Measurements from ENCODE around the gene GDF15. TPM values are rescaled to one million over a fixed set of nuclear protein-coding genes. Genes with fewer than 3 reads are reported as not detected.

GDF15 gene
- total RNA-seq, 1 donor from 2014 or later: 0.33 TPM

DNA sequence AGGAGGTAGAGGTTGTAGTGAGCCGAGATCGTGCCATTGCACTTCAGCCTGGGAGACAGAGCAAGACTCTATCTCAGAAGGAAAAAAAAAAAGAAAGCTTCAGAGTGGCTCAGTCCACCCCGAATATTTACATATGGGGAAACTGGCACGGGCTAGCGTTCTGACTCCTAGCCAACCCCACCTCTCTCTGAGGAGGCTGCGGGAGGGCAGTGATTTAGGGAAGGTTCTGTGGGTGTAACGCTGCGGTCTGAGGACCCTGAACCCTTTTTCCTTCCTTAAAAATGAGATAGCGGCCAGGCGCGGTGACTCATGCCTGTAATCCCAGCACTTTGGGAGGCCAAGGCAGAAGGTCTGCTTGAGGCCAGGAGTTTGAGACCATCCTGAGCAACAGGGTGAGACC is 6.5 kb downstream of the GDF15 start:
- intact Hi-C loops (cut with micrococcal nuclease): no loop called here
- peak overlapping the region; percentile 15 for H3K4me3 ChIP-seq
- H3K4me1 ChIP-seq: peaks cover 30% of the 10 kb centered on the region
- peaks cover 14% of the 10 kb centered on the region for H3K27me3 ChIP-seq (ENCODE audit: low read depth)
- TF ChIP-seq, protein P1, sequence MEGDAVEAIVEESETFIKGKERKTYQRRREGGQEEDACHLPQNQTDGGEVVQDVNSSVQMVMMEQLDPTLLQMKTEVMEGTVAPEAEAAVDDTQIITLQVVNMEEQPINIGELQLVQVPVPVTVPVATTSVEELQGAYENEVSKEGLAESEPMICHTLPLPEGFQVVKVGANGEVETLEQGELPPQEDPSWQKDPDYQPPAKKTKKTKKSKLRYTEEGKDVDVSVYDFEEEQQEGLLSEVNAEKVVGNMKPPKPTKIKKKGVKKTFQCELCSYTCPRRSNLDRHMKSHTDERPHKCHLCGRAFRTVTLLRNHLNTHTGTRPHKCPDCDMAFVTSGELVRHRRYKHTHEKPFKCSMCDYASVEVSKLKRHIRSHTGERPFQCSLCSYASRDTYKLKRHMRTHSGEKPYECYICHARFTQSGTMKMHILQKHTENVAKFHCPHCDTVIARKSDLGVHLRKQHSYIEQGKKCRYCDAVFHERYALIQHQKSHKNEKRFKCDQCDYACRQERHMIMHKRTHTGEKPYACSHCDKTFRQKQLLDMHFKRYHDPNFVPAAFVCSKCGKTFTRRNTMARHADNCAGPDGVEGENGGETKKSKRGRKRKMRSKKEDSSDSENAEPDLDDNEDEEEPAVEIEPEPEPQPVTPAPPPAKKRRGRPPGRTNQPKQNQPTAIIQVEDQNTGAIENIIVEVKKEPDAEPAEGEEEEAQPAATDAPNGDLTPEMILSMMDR (IDR thresholded peaks at IDR 0.05; ENCODE audit: borderline replicate concordance): no peak
- peak; percentile 46 for DNase-seq
- peak overlapping the region; percentile 50 for H3K27ac ChIP-seq (replicated peaks)
- H3K9me3 ChIP-seq (replicated peaks): peaks cover 4% of the 10 kb centered on the region
- H3K36me3 ChIP-seq: no peaks in the 10 kb centered on the region

DNA sequence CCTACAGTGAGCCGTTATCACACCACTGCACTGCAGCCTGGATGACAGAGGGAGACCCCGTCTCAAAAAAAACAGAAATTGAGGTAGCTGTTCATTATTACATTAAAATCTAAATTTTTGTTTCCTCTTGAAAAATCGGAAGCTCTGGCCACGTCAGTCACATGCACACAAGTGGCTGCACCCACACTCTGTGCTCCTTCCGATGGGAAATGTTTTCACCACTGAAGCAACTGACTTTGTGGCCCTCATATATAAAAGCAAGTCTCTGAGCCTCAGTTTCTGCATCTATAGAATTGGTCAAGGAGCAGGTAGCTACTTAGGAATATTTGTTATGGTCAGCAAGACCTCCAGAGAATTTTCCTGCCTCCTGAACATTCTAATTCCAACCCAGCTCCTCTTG is 7.0 kb downstream of the GDF15 start:
- no peak for DNase-seq
- peaks cover 26% of the 10 kb centered on the region for H3K4me1 ChIP-seq
- TF ChIP-seq, protein P1 (IDR thresholded peaks at IDR 0.05; ENCODE audit: borderline replicate concordance): no peak
- peak overlapping the region; percentile 15 for H3K4me3 ChIP-seq
- H3K36me3 ChIP-seq: no peaks in the 10 kb centered on the region
- H3K27me3 ChIP-seq (ENCODE audit: low read depth): peaks cover 19% of the 10 kb centered on the region
- H3K27ac ChIP-seq (replicated peaks): peak overlapping the region; percentile 50
- intact Hi-C loops (cut with micrococcal nuclease): no loop called here
- peaks cover 4% of the 10 kb centered on the region for H3K9me3 ChIP-seq (replicated peaks)

DNA sequence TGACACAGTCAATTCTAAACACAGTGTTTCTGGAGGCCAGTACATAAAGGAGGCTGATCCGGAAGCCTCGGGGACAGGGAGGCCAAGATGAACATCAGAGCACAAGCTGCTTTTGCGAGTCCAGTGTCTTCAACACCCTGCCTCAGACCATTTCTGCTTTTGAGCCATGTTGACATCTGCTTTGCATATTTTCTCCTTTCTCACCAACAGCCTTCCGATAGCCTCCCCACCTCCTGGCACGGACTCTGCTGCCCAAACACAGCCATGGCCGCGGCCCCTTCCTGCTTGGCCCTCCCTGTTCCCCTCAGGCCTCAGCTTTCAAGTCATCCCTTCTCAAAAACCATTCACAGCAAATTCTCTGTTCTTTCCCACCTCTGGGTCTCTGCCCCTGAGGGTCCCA is 7.9 kb downstream of the GDF15 start:
- peak; percentile 54 for DNase-seq
- Histone ChIP-seq H3K9me3 (replicated peaks) (peaks cover 4% of the 10 kb centered on the region), H3K4me1 (peaks cover 19% of the 10 kb centered on the region), H3K36me3 (no peaks in the 10 kb centered on the region), H3K27me3 (ENCODE audit: low read depth) (peaks cover 23% of the 10 kb centered on the region), H3K4me3 (peak overlapping the region; percentile 36), H3K27ac (replicated peaks) (no peak overlapping the region)
- TF ChIP-seq, protein P1 (IDR thresholded peaks at IDR 0.05; ENCODE audit: borderline replicate concordance): no peak
- intact Hi-C loops (cut with micrococcal nuclease): no loop called here

DNA sequence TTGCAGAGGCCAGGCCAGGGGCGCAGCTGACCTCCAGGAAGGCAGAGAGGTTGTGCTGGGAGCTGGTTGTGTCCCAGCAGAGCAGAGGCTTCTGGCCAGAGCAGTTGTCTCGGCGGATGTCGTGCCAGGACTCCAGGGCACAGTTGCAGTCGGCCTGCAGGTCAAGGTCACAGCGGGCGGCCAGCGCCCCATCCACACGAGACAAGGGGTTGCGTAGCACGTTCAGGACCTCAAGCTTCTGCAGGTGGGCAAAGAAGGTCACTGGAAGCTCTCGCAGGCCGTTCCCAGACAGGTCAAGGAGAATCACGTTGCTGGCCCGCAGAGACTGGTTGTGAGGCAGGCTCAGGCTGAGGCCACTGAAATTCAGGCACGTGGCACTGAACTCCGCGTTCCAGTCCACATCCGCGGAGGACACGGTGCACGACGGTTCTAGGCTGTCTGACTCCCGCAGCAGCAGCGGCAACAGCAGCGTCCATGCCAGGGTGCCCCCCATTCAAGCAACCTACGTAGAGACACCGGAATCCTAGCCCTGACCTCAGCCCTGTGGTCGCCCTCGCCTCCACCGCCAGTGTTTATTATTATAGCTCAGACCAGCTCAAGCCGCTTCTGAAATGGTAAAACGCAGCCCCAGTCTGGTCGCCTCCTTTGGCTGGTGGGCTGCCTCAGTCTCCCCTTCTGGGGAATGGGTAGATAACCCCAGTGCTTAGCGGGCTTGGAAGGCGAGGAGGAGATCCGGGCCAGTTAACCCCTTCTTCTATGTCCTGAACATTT is 10.7 kb downstream of the GDF15 start:
- Histone ChIP-seq H3K36me3 (no peaks in the 10 kb centered on the region), H3K27ac (replicated peaks) (peak overlapping the region; percentile 51), H3K27me3 (ENCODE audit: low read depth) (peaks cover 23% of the 10 kb centered on the region), H3K4me1 (peaks cover 24% of the 10 kb centered on the region), H3K9me3 (replicated peaks) (no peaks in the 10 kb centered on the region), H3K4me3 (peak overlapping the region; percentile 48)
- DNase-seq: no peak
- intact Hi-C loops (cut with micrococcal nuclease): no loop called here
- TF ChIP-seq, protein P1 (IDR thresholded peaks at IDR 0.05; ENCODE audit: borderline replicate concordance): no peak

DNA sequence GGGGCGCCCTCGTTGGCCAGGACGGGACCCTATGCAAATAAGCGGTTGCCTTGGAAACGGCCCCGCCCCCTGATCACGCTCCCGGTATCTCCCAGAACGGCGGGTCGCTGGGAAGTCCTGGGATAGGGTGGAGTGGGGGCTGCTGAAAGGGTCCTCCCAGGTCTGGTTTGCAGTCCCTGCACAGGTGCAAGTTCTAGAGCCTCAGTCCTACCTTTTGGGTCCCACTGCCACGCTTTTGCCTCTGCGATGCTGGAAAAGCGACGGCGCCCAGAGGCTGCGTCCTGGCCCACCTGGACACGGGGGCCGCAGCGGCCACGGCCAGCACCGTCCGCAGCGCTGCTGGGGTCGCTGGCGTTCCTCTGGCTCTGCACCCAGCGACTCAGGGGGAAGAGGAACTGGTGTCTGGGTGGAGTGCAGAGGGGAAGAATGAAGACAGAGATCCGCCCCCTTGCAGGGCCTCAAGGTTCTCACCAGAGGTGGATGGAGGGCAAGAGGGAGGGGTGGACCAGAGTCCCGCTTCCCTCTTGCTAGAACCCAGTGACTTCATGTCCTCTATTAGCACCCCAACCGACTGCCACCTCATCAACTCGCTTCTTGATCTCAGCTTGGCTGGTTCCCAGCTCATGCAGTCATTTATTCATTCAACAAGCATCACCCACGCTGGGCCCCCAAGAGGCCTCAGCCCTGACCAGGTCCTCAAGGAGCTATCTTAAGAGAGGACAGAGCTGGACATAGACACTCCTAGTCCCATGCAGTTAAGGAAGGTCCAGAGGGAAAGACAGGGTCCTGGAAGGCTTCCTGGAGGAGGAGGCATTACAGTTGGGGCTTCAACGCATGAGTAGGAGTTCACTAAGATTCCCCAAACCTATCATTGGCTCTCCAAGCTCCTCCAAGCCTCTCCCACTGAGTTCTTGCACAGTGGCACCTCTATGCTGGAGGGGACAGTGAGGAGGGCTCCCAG is 11.6 kb downstream of the GDF15 start, which contains the start of gene LRRC25:
TSS of gene LRRC25 (minus strand) at position 381 of the 961 bp plus-strand sequence. CDS start 659 bp downstream, outside the sequence.
- Histone ChIP-seq H3K4me3 (peak within 1 kb of the TSS; percentile 48), H3K36me3 (no peaks in the 10 kb centered on the region), H3K9me3 (replicated peaks) (no peaks in the 10 kb centered on the region), H3K4me1 (peaks cover 24% of the 10 kb centered on the region), H3K27me3 (ENCODE audit: low read depth) (peaks cover 23% of the 10 kb centered on the region), H3K27ac (replicated peaks) (peak within 1 kb of the TSS; percentile 51)
- TF ChIP-seq, protein P1 (IDR thresholded peaks at IDR 0.05; ENCODE audit: borderline replicate concordance): no peak
- peak; percentile 46 for DNase-seq
- intact Hi-C loops (cut with micrococcal nuclease): no loop called here

All from left ventricle myocardium inferior (tissue), 1 donor.